Esophagus muscularis mucosa (tissue), 4 donors: ENCODE results near the gene ZSCAN2. TPM values are rescaled to one million over a fixed set of nuclear protein-coding genes. Genes with fewer than 3 reads are reported as not detected.

Experiments used
- DNase-seq: peaks from one replicate; pipeline ENCODE4 v3.0.0-alpha.2; 2017; ENCODE audit errors: extremely low spot score
- H3K27ac ChIP-seq, 4 donors: fragments of 200-600 bp; sonication (generic); replicated peaks in 1 of 4; 1 replicate in 3 of 4; 2 replicates in 1 of 4; pipeline ENCODE4 v1.5.1; 2016 to 2019; ENCODE audit warnings: mild to moderate bottlenecking in 1 of 4
- H3K27me3 ChIP-seq, 4 donors: fragments of 200-600 bp; sonication (generic); one replicate each; pipeline versions ENCODE4 v1.5.1 to v1.6.0; 2016 to 2019
- H3K36me3 ChIP-seq, 4 donors: fragments of 200-600 bp; sonication (generic); one replicate each; pipeline ENCODE4 v1.5.1; 2016 to 2019
- H3K4me1 ChIP-seq, 4 donors: fragments of 200-600 bp; sonication (generic); one replicate each; pipeline ENCODE4 v1.5.1; 2016 to 2019
- H3K4me3 ChIP-seq, 4 donors: fragments of 200-600 bp; sonication (generic); 1 replicate in 2 of 4; 2 replicates in 2 of 4; pipeline ENCODE4 v1.5.1; 2016 to 2019; ENCODE audit warnings: mild to moderate bottlenecking in 4 of 4, moderate library complexity in 1 of 4
- H3K9me3 ChIP-seq, 4 donors: fragments of 200-600 bp; sonication (generic); 1 replicate in 3 of 4; 2 replicates in 1 of 4; pipeline ENCODE4 v1.5.1; 2016 to 2019
- EP300 ChIP-seq: sonication (generic); formaldehyde crosslinking; IDR thresholded peaks from one replicate; pipeline ENCODE4 v1.6.1; 2017; ENCODE audit warnings: antibody characterized with exemption
- POLR2A ChIP-seq: fragments of 450-650 bp; IDR thresholded peaks from one replicate; pipeline ENCODE4 v1.6.1; 2017; ENCODE audit warnings: antibody characterized with exemption, moderate library complexity, mild to moderate bottlenecking, low read depth
- POLR2AphosphoS5 ChIP-seq, 2 donors: sonication (generic); formaldehyde crosslinking; IDR thresholded peaks; one replicate each; pipeline ENCODE4 v1.6.1; 2017; ENCODE audit warnings: antibody characterized with exemption in 2 of 2
- WGBS: methylation state at CpG from one replicate; pipeline ENCODE4 v1.1.5; 2018; 5-methylcytosine and 5-hydroxymethylcytosine counted together
- intact Hi-C: fragments of 100-400 bp; cut with DNase I; formaldehyde crosslinking; loops from one replicate; pipeline ENCODE4 v1.15.1; 2023
- total RNA-seq, 4 donors: library from RNA; depleted of rRNA; stranded (reverse); fragments of >200 nt; gene quantifications; one replicate each; pipeline versions ENCODE4 v1.1.0 to v1.2.1, GENCODE V29; 2016
- TF ChIP-seq, protein P1 (sequence below), 3 experiments: fragments of 200-600 bp in 2 of 3; fragments of 450-650 bp in 1 of 3; sonication (generic) in 2 of 3; IDR thresholded peaks; one replicate each; pipeline ENCODE4 v1.5.1; 2017 to 2019; ENCODE audit warnings: antibody characterized with exemption in 3 of 3, mild to moderate bottlenecking in 2 of 3, moderate library complexity in 1 of 3

ZSCAN2 gene
- total RNA-seq, 4 donors from 2014 or later: 4.6 to 9.5 (median 7.7) TPM

DNA sequence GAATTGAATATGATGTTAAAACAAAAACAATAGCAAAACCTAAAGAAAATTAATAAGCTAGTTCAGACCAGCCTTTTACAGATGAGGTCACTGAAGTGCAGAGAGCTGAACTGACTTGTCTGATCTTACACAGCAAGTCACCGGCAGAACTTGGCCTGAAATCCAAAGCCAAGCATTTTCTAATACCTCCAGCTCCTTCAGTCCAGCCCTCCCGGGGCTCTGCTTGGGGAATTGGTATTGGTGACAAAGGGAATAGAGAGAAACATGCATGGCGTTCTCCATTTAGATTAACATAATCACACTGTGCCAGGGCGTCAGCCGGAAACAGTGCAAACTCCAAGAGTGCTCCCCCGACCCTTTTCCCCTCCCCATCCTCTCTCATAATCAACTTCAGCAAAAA lies 14.1 kb upstream of the ZSCAN2 start:
- DNase-seq: no peak
- no peaks in the 10 kb centered on the region for H3K27me3 ChIP-seq
- intact Hi-C loops: loop anchor here (5.0 kb wide), 2 partner anchors 291 to 456 kb away; no protein-coding TSS in a partner anchor
- TF ChIP-seq POLR2AphosphoS5 (IDR thresholded peaks at IDR 0.05) (no peak), POLR2A (no peak), EP300 (no peak)
- TF ChIP-seq, protein P1, sequence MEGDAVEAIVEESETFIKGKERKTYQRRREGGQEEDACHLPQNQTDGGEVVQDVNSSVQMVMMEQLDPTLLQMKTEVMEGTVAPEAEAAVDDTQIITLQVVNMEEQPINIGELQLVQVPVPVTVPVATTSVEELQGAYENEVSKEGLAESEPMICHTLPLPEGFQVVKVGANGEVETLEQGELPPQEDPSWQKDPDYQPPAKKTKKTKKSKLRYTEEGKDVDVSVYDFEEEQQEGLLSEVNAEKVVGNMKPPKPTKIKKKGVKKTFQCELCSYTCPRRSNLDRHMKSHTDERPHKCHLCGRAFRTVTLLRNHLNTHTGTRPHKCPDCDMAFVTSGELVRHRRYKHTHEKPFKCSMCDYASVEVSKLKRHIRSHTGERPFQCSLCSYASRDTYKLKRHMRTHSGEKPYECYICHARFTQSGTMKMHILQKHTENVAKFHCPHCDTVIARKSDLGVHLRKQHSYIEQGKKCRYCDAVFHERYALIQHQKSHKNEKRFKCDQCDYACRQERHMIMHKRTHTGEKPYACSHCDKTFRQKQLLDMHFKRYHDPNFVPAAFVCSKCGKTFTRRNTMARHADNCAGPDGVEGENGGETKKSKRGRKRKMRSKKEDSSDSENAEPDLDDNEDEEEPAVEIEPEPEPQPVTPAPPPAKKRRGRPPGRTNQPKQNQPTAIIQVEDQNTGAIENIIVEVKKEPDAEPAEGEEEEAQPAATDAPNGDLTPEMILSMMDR (IDR thresholded peaks at IDR 0.05): no peak
- H3K27ac ChIP-seq: no peak overlapping the region
- H3K4me3 ChIP-seq: no peak overlapping the region
- peaks cover 0 to 11% (median 9%) of the 10 kb centered on the region in 4 donors for H3K4me1 ChIP-seq
- no peaks in the 10 kb centered on the region for H3K36me3 ChIP-seq
- WGBS: 79% methylated on average over 6 of the region's 6 CpGs
- no peaks in the 10 kb centered on the region for H3K9me3 ChIP-seq

DNA sequence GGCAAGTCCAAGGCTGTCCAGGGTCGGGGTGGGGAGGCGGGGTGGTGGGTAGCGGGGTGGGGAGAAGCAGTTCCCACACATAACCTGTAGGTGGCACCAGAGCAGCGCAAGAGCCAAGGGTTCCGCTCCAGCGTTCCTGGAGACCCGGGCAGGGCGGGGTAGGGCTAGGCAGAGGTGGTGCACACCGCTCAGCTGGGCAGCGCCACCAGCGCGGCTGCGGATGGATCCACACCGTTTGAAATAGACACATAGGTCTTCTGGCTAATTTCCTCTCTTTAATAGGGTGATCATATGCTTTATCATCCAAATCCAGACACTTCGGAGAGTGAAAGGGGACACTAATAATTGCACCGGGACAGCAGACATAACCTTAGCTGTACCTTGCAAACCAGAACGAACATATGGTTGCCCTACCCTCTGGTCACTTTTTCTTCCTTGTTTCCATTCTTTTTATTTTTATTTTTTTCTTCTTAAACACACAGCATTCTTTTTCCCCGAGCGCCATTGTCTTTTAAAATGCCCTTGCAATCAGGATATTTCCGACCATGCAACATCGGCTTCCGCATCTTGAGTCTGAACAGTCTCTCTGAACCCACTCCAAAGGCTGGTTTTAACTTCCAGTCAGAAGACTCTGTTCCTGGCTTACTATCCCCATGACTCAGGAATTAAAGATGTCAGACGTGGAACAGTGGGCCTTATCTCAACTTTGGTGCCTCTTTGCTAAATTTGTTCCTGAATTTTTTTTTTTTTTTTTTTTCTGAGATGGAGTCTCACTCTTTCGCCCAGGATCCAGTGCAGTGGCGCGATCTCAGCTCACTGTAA lies 12.5 kb upstream of the ZSCAN2 start:
- WGBS: 36% methylated on average over 20 of the region's 26 CpGs
- intact Hi-C loops: loop anchor here (1.0 to 5.0 kb wide), 3 partner anchors 289 to 454 kb away; no protein-coding TSS in a partner anchor

DNA sequence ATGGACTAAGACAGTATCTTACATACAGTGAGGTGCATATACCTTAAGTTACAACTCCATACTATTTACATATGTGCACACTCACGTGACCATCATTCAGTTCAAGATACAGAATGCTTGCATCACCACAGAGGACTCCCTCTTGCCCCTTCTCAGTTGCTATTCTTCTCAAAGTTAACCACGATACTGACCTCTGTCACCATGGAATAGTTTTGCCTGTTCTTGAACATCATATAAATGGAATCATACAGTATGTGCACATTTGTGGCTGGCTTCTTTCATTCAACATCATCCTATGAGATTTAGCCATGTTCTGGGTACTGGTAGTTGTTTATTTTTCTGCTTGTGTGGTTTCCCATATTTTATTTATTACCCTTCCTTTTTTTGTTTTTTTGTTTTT lies 10.4 kb upstream of the ZSCAN2 start:
- intact Hi-C loops: no loop called here
- H3K27ac ChIP-seq: no peak overlapping the region

More for the DNA sequence above, 12.5 kb upstream of the ZSCAN2 start:
- no peaks in the 10 kb centered on the region for H3K9me3 ChIP-seq
- H3K36me3 ChIP-seq: no peaks in the 10 kb centered on the region
- no peak for TF ChIP-seq EP300
- TF ChIP-seq POLR2AphosphoS5 (IDR thresholded peaks at IDR 0.05): peak in 1 of 2 donors; percentile 48
- no peak for TF ChIP-seq POLR2A
- TF ChIP-seq, protein P1 (IDR thresholded peaks at IDR 0.05): peak in 2 of 3 experiments; percentile 67 to 89
- no peak overlapping the region for H3K27ac ChIP-seq
- H3K4me3 ChIP-seq: peak overlapping the region; percentile 35 to 50 (median 38)
- peak; percentile 94 for DNase-seq
- no peaks in the 10 kb centered on the region for H3K27me3 ChIP-seq
- peaks cover 0 to 11% (median 9%) of the 10 kb centered on the region in 4 donors for H3K4me1 ChIP-seq

DNA sequence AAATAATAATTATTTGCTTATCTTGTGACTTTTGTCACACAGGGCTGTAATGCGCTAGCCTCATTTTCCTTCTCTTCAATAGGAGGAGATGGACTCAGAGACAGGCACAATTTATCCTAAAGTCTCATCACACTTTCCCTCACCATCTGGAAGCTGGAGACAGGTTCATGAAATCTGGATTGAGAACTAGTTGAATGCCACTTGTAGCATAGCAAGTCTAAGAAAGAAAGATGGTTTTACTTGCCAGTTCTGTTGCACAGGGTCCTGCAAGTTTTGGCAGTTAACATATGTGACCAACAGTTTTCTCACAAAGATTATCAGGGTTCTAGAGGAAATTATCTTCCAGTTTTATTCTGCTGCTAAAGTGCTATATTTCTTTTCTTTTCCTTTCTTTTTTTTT lies 9.0 kb upstream of the ZSCAN2 start:
- intact Hi-C loops: no loop called here
- no peak for DNase-seq
- Histone ChIP-seq H3K36me3 (no peaks in the 10 kb centered on the region), H3K4me1 (peaks cover 0 to 11% (median 9%) of the 10 kb centered on the region in 4 donors), H3K9me3 (no peaks in the 10 kb centered on the region), H3K27me3 (no peaks in the 10 kb centered on the region), H3K27ac (no peak overlapping the region), H3K4me3 (no peak overlapping the region)
- 91% methylated on average over 1 of the region's 1 CpG for WGBS
- TF ChIP-seq POLR2AphosphoS5 (IDR thresholded peaks at IDR 0.05) (no peak), EP300 (no peak), POLR2A (no peak)
- TF ChIP-seq, protein P1 (IDR thresholded peaks at IDR 0.05): no peak

More for the DNA sequence above, 10.4 kb upstream of the ZSCAN2 start:
- Histone ChIP-seq H3K27me3 (no peaks in the 10 kb centered on the region), H3K36me3 (no peaks in the 10 kb centered on the region), H3K9me3 (no peaks in the 10 kb centered on the region), H3K4me3 (no peak overlapping the region), H3K4me1 (peaks cover 0 to 11% (median 9%) of the 10 kb centered on the region in 4 donors)
- TF ChIP-seq, protein P1 (IDR thresholded peaks at IDR 0.05): no peak
- TF ChIP-seq POLR2AphosphoS5 (IDR thresholded peaks at IDR 0.05) (no peak), POLR2A (no peak), EP300 (no peak)
- WGBS: 87% methylated on average over 2 of the region's 2 CpGs
- no peak for DNase-seq
